WTC11 (cell line): ENCODE data around the gene POLR2E.

Experiments used
- ATF3 ChIP-seq: sonication (generic); formaldehyde crosslinking; conservative IDR thresholded peaks from 2 replicates; pipeline ENCODE4 v1.8.1; 2022; ENCODE audit warnings: mild to moderate bottlenecking, missing genetic modification reagents
- NR2C2 ChIP-seq: sonication (generic); formaldehyde crosslinking; IDR thresholded peaks from 2 replicates; pipeline ENCODE4 v1.8.0; 2022; ENCODE audit warnings: mild to moderate bottlenecking, missing genetic modification reagents
- PRDM15 ChIP-seq: sonication (generic); formaldehyde crosslinking; IDR thresholded peaks from 2 replicates; pipeline ENCODE4 v1.8.0; 2022; ENCODE audit warnings: missing genetic modification reagents

GRCh38 chr19:1134431-1134830, 39.3 kb upstream of the POLR2E start:
- TF ChIP-seq NR2C2 (CRISPR knock-in tag) = no peak
- TF ChIP-seq PRDM15 (CRISPR knock-in tag) = no peak
- no peak for TF ChIP-seq ATF3 (CRISPR knock-in tag)
